Measurements from ENCODE around the gene CHMP2B.

Gene CHMP2B

GRCh38 chr3:87227104-87227834 lies at the start of gene CHMP2B (continued):
- no peak for TF ChIP-seq REST (tag by site-specific recombination; IDR thresholded peaks at IDR 0.05)
- no peak for TF ChIP-seq HOXD13 (CRISPR knock-in tag; IDR thresholded peaks at IDR 0.05; ENCODE audit: borderline replicate concordance)

- Histone ChIP-seq H3K27ac (ENCODE audit: extremely low read depth, low read depth, low read length) (no peak overlapping the region), H3K4me3 (ENCODE audit: low read depth, low read length) (no peak overlapping the region), H3K36me3 (ENCODE audit: control insufficient read depth in 2 of 2, insufficient read depth in 1 of 2, low read length in 2 of 2) (no peaks in the 10 kb centered on the region), H3K4me1 (ENCODE audit: control insufficient read depth, insufficient read depth, low read length) (no peaks in the 10 kb centered on the region), H3K9me3 (ENCODE audit: control insufficient read depth, insufficient read depth, low read depth, low read length) (no peaks in the 10 kb centered on the region)
- no peak for TF ChIP-seq ZNF266 (tag by site-specific recombination; IDR thresholded peaks at IDR 0.05; ENCODE audit: low read depth)
- no peak for TF ChIP-seq ZNF623 (tag by site-specific recombination; IDR thresholded peaks at IDR 0.05)
- TF ChIP-seq ZNF645 (tag by site-specific recombination; IDR thresholded peaks at IDR 0.05), result no peak
- no peak for TF ChIP-seq ZNF596 (tag by site-specific recombination; IDR thresholded peaks at IDR 0.05)
- TF ChIP-seq KLF16 (tag by site-specific recombination; IDR thresholded peaks at IDR 0.05), result no peak
- TF ChIP-seq ZNF571 (tag by site-specific recombination; IDR thresholded peaks at IDR 0.05), result no peak
- TF ChIP-seq ZSCAN30 (tag by site-specific recombination; IDR thresholded peaks at IDR 0.05), result no peak
- TF ChIP-seq ZNF473 (tag by site-specific recombination; IDR thresholded peaks at IDR 0.05), result no peak
- TF ChIP-seq ZNF785 (tag by site-specific recombination; IDR thresholded peaks at IDR 0.05), result no peak
- TF ChIP-seq MEIS1 (CRISPR knock-in tag; IDR thresholded peaks at IDR 0.05; ENCODE audit: borderline replicate concordance), result no peak
- no peak for TF ChIP-seq IKZF3 (tag by site-specific recombination; IDR thresholded peaks at IDR 0.05)
- TF ChIP-seq ZNF211 (tag by site-specific recombination; IDR thresholded peaks at IDR 0.05; ENCODE audit: low read depth), result no peak
- TF ChIP-seq ZNF513 (tag by site-specific recombination; IDR thresholded peaks at IDR 0.05), result no peak
- TF ChIP-seq ZNF707 (tag by site-specific recombination; IDR thresholded peaks at IDR 0.05), result no peak
- TF ChIP-seq ZNF677 (tag by site-specific recombination; IDR thresholded peaks at IDR 0.05), result no peak
- TF ChIP-seq KLF9 (tag by site-specific recombination; IDR thresholded peaks at IDR 0.05; ENCODE audit: low read depth), result no peak
- no peak for TF ChIP-seq OVOL3 (tag by site-specific recombination; IDR thresholded peaks at IDR 0.05)
- POLR2A ChIA-PET, result no interaction called here
- CTCF ChIA-PET, result interaction anchor here (0.6 kb wide), 1 partner anchor 478 kb away, joined by 3 read pairs; no protein-coding TSS in a partner anchor
These were observed 47.5 kb upstream of the CHMP2B start for GRCh38 chr3:87179642-87180041.
